SK-N-SH (cell line): ENCODE measurements around the gene DIO3. TPM values are rescaled to one million over a fixed set of nuclear protein-coding genes. Genes with fewer than 3 reads are reported as not detected.

Experiments used
- CTCF ChIA-PET: fragments of 300-600, 350-600 bp; formaldehyde crosslinking; extraction: SDS; loops from one replicate; lab custom pipeline; 2021; lab: Yijun Ruan, JAX
- POLR2A ChIA-PET: fragments of 350-600 bp; sonication (Branson Sonifier 250); formaldehyde crosslinking; extraction: SDS; loops from one replicate; lab custom pipeline; 2020; ENCODE audit warnings: antibody characterized with exemption, inconsistent platforms; lab: Yijun Ruan, JAX
- DNase-seq: peaks from one replicate; pipeline ENCODE4 v3.0.0; 2012
- H2AFZ ChIP-seq: fragments of 200-600 bp; sonication (generic); 2 replicates; pipeline ENCODE4 v1.8.1; 2016; ENCODE audit warnings: antibody characterized with exemption, mild to moderate bottlenecking, low read depth
- H3F3A ChIP-seq: fragments of 200-600 bp; sonication (generic); replicated peaks from 2 replicates; pipeline ENCODE3; 2016; ENCODE audit warnings: antibody characterized with exemption, mild to moderate bottlenecking; ENCODE audit not compliant: insufficient read depth
- H3K27ac ChIP-seq, 2 experiments: fragments of 200-500 bp in 1 of 2; fragments of 200-600 bp in 1 of 2; sonication (Bioruptor generic) in 1 of 2; sonication (generic), shearing (Covaris generic) in 1 of 2; 2 replicates each; pipeline versions ENCODE4 v1.5.1 to v1.6.1; 2014 to 2016; ENCODE audit warnings: low read depth in 2 of 2, inconsistent platforms in 1 of 2, low read length in 1 of 2, mild to moderate bottlenecking in 1 of 2, mixed read lengths in 1 of 2
- H3K27me3 ChIP-seq: fragments of 200-600 bp; sonication (generic), shearing (Covaris generic); 2 replicates; pipeline ENCODE4 v1.6.1; 2016; ENCODE audit warnings: mixed run types; ENCODE audit not compliant: insufficient read depth
- H3K36me3 ChIP-seq, 2 experiments: fragments of 200-500 bp in 1 of 2; fragments of 200-600 bp in 1 of 2; sonication (Bioruptor generic) in 1 of 2; sonication (generic) in 1 of 2; replicated peaks in 1 of 2; 2 replicates each; pipeline versions ENCODE3 to v1.5.1; 2014 to 2016; ENCODE audit warnings: low read length in 1 of 2, mild to moderate bottlenecking in 1 of 2; ENCODE audit not compliant: insufficient read depth in 2 of 2, control insufficient read depth in 1 of 2
- H3K4me1 ChIP-seq, 2 experiments: fragments of 200-500 bp in 1 of 2; fragments of 200-600 bp in 1 of 2; sonication (Bioruptor generic) in 1 of 2; sonication (generic), shearing (Covaris generic) in 1 of 2; 2 replicates each; pipeline versions ENCODE4 v1.5.1 to v1.6.1; 2014 to 2016; ENCODE audit warnings: low read depth in 1 of 2, low read length in 1 of 2, mixed run types in 1 of 2; ENCODE audit not compliant: insufficient read depth in 2 of 2, control insufficient read depth in 1 of 2
- H3K4me2 ChIP-seq: fragments of 200-600 bp; sonication (generic), shearing (Covaris generic); 2 replicates; pipeline ENCODE4 v1.6.1; 2017; ENCODE audit warnings: mixed run types
- H3K4me3 ChIP-seq, 2 experiments: fragments of 200-500 bp in 1 of 2; fragments of 200-600 bp in 1 of 2; sonication (Bioruptor generic) in 1 of 2; sonication (generic), shearing (Covaris generic) in 1 of 2; 2 replicates each; pipeline versions ENCODE4 v1.5.1 to v1.8.1; 2014 to 2016; ENCODE audit warnings: low read depth in 2 of 2, inconsistent platforms in 1 of 2, low read length in 1 of 2, mild to moderate bottlenecking in 1 of 2, mixed read lengths in 1 of 2, moderate library complexity in 1 of 2
- H3K79me2 ChIP-seq: fragments of 200-600 bp; sonication (generic); 2 replicates; pipeline ENCODE4 v1.8.1; 2017; ENCODE audit warnings: mild to moderate bottlenecking; ENCODE audit not compliant: insufficient read depth
- H3K9ac ChIP-seq: fragments of 200-600 bp; sonication (generic); 2 replicates; pipeline ENCODE4 v1.6.1; 2017; ENCODE audit warnings: mixed run types
- H3K9me2 ChIP-seq: fragments of 200-600 bp; sonication (generic); 2 replicates; pipeline ENCODE4 v1.6.1; 2017; ENCODE audit warnings: mixed run types
- H3K9me3 ChIP-seq: fragments of 200-600 bp; sonication (generic); 2 replicates; pipeline ENCODE4 v1.6.1; 2017; ENCODE audit warnings: mixed run types, mild to moderate bottlenecking, moderate library complexity
- H4K20me1 ChIP-seq: fragments of 200-600 bp; sonication (generic); 2 replicates; pipeline ENCODE4 v1.6.1; 2017; ENCODE audit warnings: mild to moderate bottlenecking, mixed run types; ENCODE audit not compliant: insufficient read depth
- CHD2 ChIP-seq: fragments of 150-350 bp; IDR thresholded peaks from 2 replicates; pipeline ENCODE4 v1.6.1; 2018; ENCODE audit warnings: low read length; ENCODE audit not compliant: partially characterized antibody
- EP300 ChIP-seq, 2 experiments: IDR thresholded peaks; 2 replicates each; pipeline versions ENCODE4 v1.4.0 to v1.6.1; 2012; ENCODE audit warnings: borderline replicate concordance in 1 of 2, low read depth in 1 of 2, low read length in 1 of 2
- FOXJ3 ChIP-seq: sonication (generic); formaldehyde crosslinking; IDR thresholded peaks from 2 replicates; pipeline ENCODE4 v1.5.1; 2020; ENCODE audit warnings: mild to moderate bottlenecking, missing genetic modification reagents
- GATA2 ChIP-seq: sonication (generic); formaldehyde crosslinking; IDR thresholded peaks from 2 replicates; pipeline ENCODE4 v1.5.0; 2020; ENCODE audit warnings: mild to moderate bottlenecking, missing genetic modification reagents
- RCOR1 ChIP-seq: fragments of 150-350 bp; IDR thresholded peaks from 2 replicates; pipeline ENCODE4 v1.6.1; 2017; ENCODE audit warnings: antibody characterized with exemption, low read length
- RXRA ChIP-seq: IDR thresholded peaks from 2 replicates; pipeline ENCODE4 v1.4.0; 2012; ENCODE audit warnings: low read depth, mild to moderate bottlenecking, borderline replicate concordance
- SMC3 ChIP-seq: IDR thresholded peaks from 2 replicates; pipeline ENCODE4 v1.6.1; 2012; ENCODE audit warnings: low read depth, low read length, improper control_type of control experiment
- TCF12 ChIP-seq: IDR thresholded peaks from 2 replicates; pipeline ENCODE4 v1.4.0; 2012
- whole genome bisulfite sequencing: methylation state at CpG from one replicate; pipeline ENCODE4 v1.1.6; 2017; ENCODE audit warnings: low lambda C conversion rate; 5-methylcytosine and 5-hydroxymethylcytosine counted together
- polyA plus RNA-seq, 3 experiments: library from polyadenylated mRNA; depleted of rRNA; stranded (reverse); fragments of >200 nt; gene quantifications; 2 replicates each; pipeline ENCODE4 v1.2.3, GENCODE V29; 2012
- TF ChIP-seq, protein P1 (sequence below): IDR thresholded peaks from 2 replicates; pipeline ENCODE4 v1.4.0; 2012; ENCODE audit warnings: low read depth, borderline replicate concordance
- TF ChIP-seq, protein P2 (sequence below): fragments of 150-350 bp; IDR thresholded peaks from 2 replicates; pipeline ENCODE4 v1.6.1; 2017; ENCODE audit warnings: antibody characterized with exemption, low read length, low read depth, borderline replicate concordance
- TF ChIP-seq, protein P3 (sequence below): IDR thresholded peaks from 2 replicates; pipeline ENCODE4 v1.6.1; 2012; ENCODE audit warnings: mild to moderate bottlenecking, low read depth, low read length, moderate library complexity
- TF ChIP-seq, protein P4 (sequence below): IDR thresholded peaks from 2 replicates; pipeline ENCODE4; 2012

The DIO3 gene
- polyA plus RNA-seq, 1 of the 3 experiments (the other 2 are of a cell fraction), result not detected

DNA sequence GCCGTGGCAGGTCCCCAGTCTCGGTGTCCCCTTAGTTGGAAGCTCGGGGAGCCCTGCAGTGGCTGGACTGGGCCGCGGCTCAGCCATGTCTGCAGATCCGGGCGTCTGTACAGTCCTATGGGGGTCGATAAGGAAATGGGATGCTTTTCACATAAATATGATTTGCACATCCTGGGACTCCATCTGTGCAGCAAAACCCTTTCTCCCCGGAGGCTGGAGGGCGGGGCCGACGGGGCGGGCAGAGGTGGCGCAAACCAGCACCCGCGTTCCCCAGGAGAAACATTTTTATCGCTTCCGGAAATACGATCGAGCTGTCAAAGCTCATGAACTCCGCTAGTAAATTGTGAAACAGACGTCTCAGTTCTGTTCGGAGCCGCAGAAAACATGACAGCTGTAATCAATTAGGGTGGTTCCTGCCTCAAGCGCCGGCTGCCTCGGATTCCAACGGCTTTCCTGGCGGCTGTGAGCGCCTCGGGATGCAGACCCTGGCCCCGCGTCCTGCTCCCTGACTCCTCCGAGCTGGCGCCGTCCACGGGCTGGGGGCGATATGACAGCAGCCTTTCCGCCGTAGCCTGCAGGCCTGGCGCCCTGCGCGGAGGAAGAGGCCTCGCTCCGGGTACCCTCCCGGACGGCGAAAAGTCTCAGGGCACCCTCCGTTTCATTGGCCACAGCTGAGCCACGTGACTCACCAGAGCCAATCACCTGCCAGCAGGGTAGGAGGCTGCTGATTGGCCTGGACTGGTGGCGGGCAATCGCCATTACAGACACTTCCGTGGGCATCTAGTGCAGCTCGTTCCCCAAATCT is 23.0 kb downstream of the DIO3 start:
- Histone ChIP-seq H2AFZ (0 out of 2 replicates have a peak overlapping the region, but pooled peaks have one; percentile 59), H4K20me1 (no peaks in the 10 kb centered on the region), H3K9me3 (no peaks in the 10 kb centered on the region), H3K4me2 (0 out of 2 replicates have a peak overlapping the region, but pooled peaks have one; percentile 47), H3K27ac (peak overlapping the region in 1 of 2 experiments; percentile 86; a peak in 2 of 4 replicates), H3K9me2 (no peaks in the 10 kb centered on the region), H3F3A (no peaks in the 10 kb centered on the region), H3K36me3 (no peaks in the 10 kb centered on the region), H3K27me3 (no peaks in the 10 kb centered on the region), H3K4me3 (peak overlapping the region in 1 of 2 experiments; percentile 36; a peak in 2 of 4 replicates), H3K9ac (no peak overlapping the region), H3K4me1 (peaks cover 0 to 27% of the 10 kb centered on the region in 2 experiments; a peak in 1 of 4 replicates), H3K79me2 (no peaks in the 10 kb centered on the region)
- ChIA-PET POLR2A (interaction anchor here (0.8 to 1.0 kb wide), 2 partner anchors 37 to 43 kb away, joined by 3 to 4 read pairs; no protein-coding TSS in a partner anchor), CTCF (interaction anchor here (0.6 to 1.9 kb wide), 13 partner anchors 9 to 1200 kb away, joined by 3 to 7 read pairs (median 3); no protein-coding TSS in a partner anchor)
- TF ChIP-seq, protein P1, sequence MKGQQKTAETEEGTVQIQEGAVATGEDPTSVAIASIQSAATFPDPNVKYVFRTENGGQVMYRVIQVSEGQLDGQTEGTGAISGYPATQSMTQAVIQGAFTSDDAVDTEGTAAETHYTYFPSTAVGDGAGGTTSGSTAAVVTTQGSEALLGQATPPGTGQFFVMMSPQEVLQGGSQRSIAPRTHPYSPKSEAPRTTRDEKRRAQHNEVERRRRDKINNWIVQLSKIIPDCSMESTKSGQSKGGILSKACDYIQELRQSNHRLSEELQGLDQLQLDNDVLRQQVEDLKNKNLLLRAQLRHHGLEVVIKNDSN, result peak; percentile 81; the same call in 1 of the 2 replicates
- TF ChIP-seq FOXJ3, result peak; percentile 96
- peak; percentile 86 for TF ChIP-seq CHD2
- TF ChIP-seq, protein P2, sequence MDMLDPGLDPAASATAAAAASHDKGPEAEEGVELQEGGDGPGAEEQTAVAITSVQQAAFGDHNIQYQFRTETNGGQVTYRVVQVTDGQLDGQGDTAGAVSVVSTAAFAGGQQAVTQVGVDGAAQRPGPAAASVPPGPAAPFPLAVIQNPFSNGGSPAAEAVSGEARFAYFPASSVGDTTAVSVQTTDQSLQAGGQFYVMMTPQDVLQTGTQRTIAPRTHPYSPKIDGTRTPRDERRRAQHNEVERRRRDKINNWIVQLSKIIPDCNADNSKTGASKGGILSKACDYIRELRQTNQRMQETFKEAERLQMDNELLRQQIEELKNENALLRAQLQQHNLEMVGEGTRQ, result peak; percentile 17; the same call in 1 of the 2 replicates
- TF ChIP-seq RXRA, result no peak
- TF ChIP-seq TCF12, result peak; percentile 77
- TF ChIP-seq RCOR1, result peak; percentile 99
- TF ChIP-seq, protein P3, sequence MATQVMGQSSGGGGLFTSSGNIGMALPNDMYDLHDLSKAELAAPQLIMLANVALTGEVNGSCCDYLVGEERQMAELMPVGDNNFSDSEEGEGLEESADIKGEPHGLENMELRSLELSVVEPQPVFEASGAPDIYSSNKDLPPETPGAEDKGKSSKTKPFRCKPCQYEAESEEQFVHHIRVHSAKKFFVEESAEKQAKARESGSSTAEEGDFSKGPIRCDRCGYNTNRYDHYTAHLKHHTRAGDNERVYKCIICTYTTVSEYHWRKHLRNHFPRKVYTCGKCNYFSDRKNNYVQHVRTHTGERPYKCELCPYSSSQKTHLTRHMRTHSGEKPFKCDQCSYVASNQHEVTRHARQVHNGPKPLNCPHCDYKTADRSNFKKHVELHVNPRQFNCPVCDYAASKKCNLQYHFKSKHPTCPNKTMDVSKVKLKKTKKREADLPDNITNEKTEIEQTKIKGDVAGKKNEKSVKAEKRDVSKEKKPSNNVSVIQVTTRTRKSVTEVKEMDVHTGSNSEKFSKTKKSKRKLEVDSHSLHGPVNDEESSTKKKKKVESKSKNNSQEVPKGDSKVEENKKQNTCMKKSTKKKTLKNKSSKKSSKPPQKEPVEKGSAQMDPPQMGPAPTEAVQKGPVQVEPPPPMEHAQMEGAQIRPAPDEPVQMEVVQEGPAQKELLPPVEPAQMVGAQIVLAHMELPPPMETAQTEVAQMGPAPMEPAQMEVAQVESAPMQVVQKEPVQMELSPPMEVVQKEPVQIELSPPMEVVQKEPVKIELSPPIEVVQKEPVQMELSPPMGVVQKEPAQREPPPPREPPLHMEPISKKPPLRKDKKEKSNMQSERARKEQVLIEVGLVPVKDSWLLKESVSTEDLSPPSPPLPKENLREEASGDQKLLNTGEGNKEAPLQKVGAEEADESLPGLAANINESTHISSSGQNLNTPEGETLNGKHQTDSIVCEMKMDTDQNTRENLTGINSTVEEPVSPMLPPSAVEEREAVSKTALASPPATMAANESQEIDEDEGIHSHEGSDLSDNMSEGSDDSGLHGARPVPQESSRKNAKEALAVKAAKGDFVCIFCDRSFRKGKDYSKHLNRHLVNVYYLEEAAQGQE, result no peak
- TF ChIP-seq, protein P4, sequence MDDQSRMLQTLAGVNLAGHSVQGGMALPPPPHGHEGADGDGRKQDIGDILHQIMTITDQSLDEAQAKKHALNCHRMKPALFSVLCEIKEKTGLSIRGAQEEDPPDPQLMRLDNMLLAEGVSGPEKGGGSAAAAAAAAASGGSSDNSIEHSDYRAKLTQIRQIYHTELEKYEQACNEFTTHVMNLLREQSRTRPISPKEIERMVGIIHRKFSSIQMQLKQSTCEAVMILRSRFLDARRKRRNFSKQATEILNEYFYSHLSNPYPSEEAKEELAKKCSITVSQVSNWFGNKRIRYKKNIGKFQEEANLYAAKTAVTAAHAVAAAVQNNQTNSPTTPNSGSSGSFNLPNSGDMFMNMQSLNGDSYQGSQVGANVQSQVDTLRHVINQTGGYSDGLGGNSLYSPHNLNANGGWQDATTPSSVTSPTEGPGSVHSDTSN, result peak; percentile 56
- no peak; the same call in 1 of the 2 replicates for TF ChIP-seq SMC3
- TF ChIP-seq GATA2 (CRISPR knock-in tag), result peak; percentile 70
- TF ChIP-seq EP300 (IDR thresholded peaks at IDR 0.05; ENCODE audit: borderline replicate concordance in 1 of 2, low read depth in 1 of 2, low read length in 1 of 2), result peak in 1 of 2 experiments; percentile 87; a peak in 2 of 4 replicates
- 22% methylated on average over 27 of the region's 54 CpGs for WGBS
- DNase-seq, result peak; percentile 94
